Measurements from ENCODE around the gene TCF4.
A peak's percentile ranks its signal among the peaks of the same experiment; 100 is the strongest.

TCF4 gene

DNA sequence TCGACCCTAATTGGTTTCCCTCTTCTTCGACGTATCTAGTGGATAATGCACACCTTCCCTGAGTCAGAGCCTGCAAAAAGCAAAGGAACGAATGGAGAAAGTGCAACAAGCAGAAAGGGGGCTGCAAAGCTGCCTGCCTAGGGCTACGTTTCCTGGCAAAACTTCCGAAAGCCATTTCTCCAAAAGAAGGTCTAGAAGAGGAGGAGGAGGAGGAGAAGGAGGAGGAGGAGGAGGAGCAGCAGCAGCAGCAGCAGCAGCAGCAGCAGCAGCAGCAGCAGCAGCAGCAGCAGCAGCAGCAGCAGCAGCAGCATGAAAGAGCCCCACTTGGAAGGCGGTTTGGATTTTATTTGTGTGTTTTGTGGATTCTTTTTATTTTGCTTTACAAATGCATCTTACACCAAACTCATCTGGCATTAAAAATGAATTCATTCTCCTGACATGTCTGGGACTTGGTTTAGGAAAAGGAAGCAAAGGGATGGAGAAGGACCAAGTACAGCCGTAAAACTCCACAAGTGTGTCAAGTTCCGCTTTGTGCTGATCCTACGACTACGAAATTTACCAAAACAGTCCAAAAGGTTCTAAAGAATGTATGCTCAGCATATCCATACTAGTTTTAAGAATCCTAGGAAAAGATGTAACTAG is 2.0 kb downstream of the TCF4 start:
- DNase-seq (ENCODE audit: low spot score) = peak; percentile 57

DNA sequence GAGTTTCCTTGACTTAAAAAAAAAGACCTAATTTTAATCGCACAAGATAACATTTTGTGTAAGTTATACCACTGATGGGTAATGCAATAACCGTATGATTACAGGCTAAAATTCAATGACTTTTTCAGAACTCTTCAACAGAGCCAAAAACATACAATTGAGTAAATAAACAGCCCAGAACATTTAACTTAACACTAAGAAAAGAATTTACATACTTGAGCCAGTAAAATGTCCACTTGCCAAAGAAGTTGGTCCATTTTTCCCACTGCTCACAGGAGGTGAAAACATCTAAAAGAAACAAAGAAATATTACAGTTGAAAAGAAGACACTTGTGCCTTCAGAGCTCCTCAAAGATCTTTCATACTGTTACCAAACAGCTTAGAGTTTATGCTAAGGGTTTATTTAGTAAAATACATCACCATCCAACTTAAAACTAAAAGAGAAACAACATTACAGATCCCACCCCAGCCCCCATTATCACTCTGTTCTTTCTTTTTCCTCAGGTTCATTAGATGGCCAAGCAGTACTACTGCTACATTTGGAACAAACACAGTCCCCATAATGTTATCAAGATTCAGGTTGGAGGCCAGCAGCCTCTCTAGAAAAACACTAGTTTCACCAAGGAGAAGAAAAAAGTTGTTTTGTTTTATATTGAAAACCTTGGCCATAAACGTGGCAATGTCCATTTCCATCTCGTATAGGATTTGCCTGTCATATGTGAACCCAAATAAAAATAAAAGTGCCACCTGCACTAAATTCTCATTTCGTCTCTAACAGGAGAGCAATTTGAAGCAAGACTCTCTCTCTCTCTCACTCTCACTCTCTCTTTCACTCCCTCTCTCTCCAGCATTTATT is 2.7 kb downstream of the TCF4 start:
- no peak for DNase-seq (ENCODE audit: low spot score)

DNA sequence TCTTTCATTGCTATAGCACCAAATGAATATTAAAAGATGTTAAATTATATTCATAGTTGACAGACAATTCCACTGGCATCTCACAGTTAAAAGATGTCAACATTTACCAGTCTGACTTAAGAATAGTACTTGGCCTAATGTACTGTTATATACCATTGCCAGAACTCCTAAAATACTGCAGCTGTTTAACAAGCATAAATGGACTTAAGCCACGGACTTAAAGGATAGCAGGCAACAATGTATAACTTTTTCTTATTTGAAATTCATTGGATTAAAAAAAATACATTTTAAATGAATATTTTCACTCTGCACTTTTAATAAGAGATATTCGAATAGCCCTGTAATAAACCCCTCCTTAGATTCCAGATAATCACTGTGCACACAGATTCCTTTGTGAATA is 3.8 kb downstream of the TCF4 start:
- no peak for DNase-seq (ENCODE audit: low spot score)

DNA sequence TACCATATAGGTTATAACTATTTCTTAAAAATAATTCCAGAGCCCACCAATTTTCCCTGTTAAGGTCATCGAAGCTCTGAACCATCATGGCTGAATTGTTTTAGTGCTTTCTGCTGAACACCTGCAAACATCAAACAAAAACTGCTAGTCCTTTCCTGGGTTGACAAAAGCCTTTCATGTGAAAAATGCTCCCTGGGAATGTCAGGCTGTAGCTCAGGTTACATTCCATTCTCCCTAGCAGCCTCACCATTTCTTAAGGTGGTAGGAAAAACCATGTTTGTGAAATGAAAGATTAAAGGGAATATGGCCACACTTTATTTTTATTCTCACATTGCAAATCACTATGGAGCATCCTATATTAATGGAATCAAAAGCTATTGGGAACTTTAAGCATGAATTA is 5.7 kb downstream of the TCF4 start:
- DNase-seq (ENCODE audit: low spot score) = no peak

DNA sequence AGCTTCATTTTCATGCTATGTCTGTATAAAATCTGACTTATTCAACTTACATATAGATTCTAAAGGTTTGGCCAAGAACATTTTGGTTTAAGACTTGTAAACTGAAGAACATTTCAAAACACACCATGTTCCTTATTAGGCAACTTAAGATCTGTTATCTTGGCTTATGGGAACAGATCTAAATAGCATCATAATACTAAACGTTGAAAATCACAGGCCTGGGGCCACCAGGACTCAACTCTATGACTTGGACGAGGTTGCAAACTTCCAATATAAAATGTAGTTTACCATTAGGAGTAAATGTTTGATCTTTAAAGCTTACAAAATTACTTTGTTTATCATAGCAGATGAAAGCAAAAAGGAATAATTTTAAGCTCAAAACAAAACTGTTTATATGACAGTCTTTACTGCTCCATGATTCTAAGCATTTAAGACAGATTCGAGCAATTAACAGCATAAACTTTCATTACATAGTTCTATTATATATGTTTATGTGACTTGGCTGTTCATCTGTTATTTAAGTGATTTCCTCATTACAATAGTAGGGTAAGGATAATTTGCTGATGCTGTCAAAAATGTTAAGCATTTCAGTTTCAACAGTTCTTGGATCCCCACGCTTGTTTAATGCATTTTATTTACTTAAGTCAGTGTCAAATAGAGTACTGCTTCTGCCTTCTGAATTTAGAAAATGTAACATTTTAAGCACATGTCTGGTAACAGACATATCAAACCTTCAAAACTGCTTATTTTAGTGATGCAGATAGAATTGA is 8.3 kb downstream of the TCF4 start:
- DNase-seq (ENCODE audit: low spot score) = no peak

DNA sequence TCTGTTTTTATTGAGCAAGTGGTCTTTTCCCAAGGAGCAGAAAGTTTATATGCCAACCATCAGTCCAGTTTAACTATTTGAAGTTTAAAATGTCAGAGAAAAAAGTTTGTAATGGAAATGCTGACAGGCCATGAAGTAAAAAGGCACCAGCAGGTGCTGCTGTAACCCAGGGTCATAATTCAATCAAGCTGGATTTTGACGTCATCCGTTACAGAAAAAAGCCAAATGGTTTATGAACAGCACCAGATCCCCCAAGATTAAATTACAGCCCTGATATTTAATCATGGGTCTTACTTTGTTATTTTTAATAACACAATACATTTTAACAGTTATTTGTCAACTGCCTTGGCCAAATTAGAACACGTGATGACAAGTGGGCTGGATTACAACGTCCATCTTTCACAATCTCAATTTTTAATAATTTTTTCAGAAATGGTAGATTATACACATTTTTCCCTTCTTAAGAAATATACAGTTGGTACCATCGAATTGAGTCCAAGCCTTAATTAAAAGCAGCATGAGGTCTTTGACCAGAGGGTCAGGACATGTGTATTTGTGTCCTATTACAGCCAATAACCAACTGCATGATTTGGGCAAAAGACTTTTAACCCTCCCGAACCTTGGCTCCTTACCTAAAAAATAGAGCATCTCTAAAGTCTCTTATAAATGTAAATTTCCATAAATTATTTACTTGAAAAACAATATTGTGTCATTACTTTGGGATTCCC is 10.0 kb downstream of the TCF4 start:
- DNase-seq (ENCODE audit: low spot score) = no peak

DNA sequence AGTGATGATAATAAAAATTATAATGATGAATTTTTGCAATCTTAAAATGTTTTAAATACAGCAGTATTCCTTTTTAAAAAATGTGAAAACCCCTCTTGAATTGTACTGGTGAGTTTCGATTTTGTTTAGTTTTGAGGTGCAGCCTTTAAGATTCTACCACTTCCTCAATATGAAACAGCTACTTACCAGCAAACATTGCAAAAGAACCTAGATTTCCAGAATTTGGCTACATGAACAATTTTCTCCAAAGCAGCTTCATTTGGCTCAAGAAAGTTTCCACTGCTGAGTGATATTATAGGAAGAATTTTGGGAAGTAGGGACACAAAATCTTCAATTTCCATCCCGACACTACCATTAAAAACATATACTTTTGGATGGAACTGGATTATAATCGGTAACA is 12.0 kb downstream of the TCF4 start:
- DNase-seq (ENCODE audit: low spot score) = no peak

DNA sequence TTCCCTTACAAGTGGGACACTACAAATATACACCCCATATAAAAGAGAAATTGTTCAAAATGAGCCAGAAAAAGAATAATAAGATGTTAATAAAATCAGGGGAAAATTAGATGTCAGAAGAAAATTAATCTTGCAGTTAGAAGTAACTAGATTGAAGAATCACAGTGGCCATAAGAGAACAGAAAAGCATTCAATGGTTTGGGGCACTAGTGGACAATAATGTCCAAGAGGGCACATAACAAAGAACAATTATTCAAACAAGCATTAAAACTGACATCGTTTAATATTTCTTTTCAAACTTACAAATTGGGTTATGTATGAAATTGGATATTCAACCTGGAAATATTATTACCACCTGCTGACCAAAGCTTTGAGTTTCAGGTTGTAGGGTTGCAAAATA is 12.9 kb downstream of the TCF4 start:
- DNase-seq (ENCODE audit: low spot score) = no peak

DNA sequence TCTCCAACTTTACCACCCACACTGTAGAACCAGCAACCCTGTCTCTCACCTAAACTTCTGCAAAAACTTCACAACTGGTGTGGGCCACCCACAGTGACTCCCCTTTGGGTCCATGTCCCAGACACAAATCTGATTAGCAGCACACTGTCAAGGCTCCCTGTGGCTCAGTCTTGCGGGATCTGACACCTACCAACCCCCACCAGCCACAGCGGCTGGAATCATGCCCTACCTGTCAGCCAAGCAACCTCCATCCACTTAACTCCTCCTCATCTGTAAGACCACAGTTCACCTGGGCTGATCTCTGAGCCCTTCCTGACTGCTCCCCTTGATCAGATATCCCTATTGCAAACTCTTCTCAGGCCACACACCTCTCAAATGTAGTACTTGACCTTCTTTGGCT is 14.6 kb downstream of the TCF4 start:
- no peak for DNase-seq (ENCODE audit: low spot score)

DNA sequence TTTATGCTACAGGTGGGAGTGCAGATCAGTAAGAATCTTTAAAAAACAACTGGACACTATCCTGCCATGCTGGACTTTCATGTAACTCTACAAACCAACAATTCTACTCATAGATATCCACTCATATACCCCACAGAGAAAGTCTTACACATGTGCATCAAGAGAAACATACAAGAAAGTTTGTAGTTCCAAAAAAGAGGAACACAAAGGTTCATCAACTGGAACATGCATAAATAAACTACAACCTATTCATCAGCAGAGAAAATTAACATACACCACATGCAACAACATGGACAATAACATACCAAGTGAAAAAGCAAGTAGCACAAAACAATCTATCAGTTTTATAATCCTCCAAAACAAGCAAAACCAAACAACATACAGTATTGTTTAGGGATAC is 17.0 kb downstream of the TCF4 start:
- DNase-seq (ENCODE audit: low spot score) = no peak

DNA sequence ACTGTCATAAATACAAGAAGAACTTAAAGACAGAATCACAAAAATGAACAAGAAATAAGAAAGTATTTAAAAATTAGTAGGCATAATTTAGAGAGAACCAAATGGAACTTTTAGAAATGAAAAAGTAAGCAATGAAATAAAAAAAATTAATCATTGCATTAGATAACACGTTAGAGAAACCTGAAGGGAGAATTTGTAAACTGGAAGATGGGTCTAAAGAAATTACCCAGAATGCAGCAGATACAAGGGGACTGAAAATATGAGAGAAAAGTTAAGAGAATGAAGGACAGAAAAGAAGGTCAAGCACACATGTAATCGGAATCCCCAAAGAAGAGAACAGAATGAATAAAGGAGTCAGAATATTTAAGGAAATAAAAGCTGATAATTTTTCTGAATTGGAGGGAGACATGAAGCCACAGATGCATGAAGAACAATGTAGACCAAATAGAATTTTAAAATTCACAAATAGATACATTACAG is 21.5 kb downstream of the TCF4 start:
- no peak for DNase-seq (ENCODE audit: low spot score)

DNA sequence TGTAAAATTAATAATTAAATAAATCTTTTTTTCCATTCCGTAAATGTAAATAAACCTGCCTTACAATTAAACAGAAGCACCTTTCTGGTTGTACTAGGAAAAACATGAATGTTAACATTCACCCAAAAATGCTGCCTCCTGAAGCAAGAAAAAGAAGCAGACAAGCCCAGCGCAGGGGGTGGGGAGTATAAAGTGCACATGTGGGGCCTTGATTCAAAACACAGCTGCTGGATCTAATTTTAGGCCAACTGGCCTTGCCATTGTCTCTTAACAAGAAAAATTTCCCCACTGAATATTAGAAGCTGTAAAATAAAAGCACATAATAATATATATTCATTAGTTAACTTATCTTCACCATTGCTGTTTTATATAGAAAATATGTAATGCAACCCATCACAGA is 28.3 kb downstream of the TCF4 start:
- peak; percentile 36 for DNase-seq (ENCODE audit: low spot score)

DNA sequence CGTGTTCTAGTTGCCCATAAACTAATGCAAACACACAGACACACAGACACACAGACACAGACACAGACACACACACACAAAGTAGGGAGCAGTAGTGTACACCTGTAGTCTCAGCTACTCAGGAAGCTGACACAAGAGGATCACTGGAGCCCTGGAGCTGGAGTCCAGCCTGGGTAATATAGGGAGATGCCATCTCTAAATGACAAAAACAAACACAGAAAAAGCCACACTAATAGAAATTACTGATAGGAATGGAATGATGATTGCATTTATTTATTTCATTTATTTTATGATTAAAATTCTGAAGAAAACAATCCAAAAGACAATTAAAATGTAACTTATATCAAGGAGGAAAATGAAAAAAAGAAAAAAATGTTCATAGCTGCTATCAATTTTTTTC is 30.8 kb downstream of the TCF4 start:
- no peak for DNase-seq (ENCODE audit: low spot score)

DNA sequence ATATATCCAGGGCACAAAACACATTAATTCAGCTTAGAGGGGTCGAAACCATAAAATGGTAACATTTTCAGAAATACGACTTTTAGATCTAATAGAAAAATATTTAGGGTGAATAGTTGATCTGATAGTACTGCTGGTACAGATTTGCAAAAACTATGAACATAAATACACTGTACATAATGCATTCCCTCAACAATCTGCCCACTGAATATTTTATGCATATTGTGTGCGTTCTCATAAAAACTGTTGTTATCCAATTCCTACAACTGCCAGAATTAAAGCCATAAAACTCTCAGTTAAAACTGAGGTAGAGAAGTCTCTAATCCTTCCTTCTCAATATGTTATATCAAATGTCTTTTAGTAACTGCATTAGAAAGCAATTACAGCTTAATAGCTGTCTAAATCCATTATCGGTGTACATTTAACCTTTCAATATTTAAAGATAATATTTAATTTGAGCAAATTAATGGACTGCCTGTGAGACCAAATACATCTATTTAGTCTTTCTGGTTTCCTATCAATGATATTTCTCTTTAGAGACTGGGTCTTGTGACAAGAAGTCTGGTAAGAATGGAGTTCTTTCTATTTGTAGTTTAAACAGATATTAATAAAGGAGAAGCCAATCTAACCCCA is 32.5 kb downstream of the TCF4 start:
- DNase-seq (ENCODE audit: low spot score) = no peak

DNA sequence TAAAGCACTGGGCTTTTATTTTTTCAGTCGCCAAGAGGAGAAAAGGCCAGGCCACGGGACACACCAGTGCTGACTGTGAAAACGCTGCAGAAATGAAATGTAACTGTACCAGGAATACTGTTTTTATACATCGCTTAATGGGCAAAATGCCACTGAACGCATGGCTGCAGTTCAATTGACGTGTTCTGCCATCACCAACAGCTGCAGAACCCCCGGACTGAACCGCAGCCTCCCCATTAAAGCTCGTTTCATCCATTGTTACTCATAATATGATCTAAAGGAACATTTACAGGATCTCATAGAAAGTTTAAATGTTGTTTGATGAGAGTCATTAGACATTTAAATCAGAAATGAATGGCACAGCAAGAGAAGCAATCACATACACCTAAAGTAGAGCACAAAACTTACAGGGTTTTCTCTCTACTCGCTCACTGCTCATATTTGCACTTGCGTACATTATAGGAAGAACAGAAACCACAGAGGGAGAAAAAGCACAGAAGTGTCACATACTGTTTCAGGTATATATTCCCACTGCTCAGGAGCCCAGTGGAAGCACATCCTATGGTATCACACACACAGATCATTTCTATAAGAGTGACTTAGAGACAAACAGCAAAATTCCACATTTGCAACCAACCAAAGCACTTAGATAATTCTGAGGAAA is 35.3 kb downstream of the TCF4 start:
- no peak for DNase-seq (ENCODE audit: low spot score)

DNA sequence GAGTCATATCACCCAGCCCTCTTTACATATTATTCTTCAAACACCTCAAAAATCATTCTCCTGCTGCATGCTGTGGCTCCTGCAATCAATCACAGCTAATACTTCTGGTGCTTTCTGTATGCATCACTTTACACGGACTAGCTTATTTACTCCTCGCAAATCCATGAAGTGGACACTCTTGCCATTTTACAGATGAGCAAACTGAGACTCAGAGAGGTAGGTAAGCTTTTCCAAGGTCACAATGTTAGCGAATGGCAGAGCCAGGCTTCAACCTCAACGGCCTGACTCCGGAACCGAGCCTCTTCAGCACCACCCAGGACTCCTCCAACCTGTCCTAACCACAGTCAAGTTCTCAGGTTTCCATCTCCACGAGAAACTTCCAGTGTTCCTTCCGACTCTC is 36.8 kb downstream of the TCF4 start:
- DNase-seq (ENCODE audit: low spot score) = no peak

DNA sequence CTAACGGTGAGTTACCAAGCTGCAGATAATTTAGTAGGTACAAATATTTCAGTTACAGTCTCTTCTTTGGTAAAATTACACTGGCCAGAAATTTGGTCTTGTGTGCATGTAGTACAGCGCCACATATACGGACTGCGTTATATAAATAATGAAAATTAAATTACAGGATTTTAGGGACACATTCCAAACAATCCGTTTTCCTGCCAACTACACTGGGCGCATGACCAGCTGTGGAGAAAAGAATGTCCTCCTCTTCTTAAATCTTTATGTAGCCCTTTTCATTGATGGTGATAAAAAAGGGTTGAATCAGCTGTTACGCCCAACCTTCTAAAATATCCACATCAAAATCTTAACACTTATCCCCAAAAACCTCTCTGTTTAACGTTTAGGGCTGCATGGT is 37.5 kb downstream of the TCF4 start:
- no peak for DNase-seq (ENCODE audit: low spot score)

DNA sequence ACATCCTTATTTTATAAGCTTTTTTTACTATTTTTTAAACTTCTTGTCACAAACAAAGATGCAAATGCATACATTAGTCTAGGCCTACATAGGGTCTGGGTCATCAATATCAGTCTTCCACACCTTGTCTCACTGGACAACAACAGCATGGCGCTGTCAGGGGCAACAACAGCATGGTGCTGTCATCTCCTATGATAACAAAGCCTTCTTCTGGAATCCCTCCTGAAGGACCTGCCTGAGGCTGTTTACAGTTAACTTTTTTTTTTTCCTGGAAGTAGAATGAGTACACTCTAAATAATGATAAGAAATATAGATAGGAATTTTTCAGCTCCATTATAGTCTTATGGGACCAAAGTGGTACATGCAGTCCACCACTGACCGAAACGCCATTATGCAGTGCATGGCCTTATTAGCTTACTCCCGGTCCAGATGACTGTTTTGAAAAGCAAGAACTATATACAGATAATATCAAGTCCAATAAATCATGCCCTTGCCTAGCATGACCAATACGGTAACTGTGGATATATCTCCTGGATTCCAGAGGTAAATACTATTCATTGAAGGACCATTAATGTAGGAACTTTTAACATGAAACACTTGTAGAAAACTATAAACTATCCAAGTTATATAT is 38.4 kb downstream of the TCF4 start:
- DNase-seq (ENCODE audit: low spot score) = no peak

DNA sequence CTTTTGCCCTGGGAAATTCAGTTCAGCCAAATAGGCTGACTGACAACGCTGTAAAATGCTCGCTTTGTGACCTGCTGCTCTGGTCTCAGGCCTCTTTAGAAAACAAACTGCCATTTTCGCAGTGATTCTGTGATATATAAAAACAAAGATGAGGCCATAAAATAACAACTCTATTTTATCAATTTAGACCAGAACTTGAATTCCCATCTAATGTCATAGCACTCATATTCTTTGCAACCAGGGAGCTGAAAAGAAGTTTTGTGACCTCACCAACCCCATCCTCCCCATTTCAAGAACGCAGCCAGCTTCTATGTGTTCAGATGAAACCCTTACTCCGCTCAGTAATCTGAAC is 40.3 kb downstream of the TCF4 start:
- DNase-seq (ENCODE audit: low spot score) = no peak

DNA sequence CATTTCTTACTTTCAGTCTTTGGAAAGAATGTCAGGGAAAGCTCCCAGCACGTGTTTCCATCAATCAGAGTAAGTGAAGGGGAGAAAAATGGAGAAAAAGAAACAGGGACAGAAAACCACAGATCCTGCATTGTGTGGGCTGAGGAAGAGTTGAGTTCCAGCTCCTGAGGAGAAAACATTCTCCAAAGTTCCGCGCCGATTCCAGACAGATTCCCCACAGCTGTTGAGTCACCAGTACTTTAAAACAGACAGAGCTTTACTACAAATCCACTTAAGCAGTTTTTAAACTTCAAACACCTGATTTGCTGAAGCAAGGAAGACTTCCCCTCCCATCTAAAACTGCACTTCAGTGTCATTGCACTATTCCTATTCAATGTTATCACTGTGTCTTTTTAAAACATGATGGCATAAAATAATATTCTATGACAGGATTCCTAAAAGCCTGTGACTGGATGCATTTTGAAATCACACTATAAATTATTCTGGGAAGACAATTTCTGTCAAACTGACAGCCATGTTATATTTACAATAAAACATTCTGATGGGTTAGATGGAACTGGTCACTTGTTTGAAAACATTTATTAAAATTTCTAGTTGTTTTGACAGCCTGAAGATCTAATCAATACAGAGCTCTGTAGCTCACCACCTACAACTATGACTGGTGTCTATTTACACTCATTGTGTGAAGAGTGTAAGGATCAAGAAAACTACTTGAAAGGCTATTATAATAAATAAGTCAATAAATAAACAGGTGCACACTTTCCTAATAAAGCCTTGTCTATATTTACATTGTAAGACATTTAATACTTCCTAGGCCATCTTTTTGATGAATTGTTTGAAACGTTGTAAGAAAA is 40.9 kb downstream of the TCF4 start:
- DNase-seq (ENCODE audit: low spot score) = peak; percentile 26
